ENCODE results near the gene TRAPPC8.

- TF ChIP-seq MYC (IDR thresholded peaks at IDR 0.05; ENCODE audit: borderline replicate concordance, low read length) (no peak), CHD2 (IDR thresholded peaks at IDR 0.05; ENCODE audit: low read length, partially characterized antibody) (no peak), BHLHE40 (IDR thresholded peaks at IDR 0.05; ENCODE audit: low read depth, low read length) (no peak), PBX3 (IDR thresholded peaks at IDR 0.05) (no peak)
- TF ChIP-seq, protein P1, sequence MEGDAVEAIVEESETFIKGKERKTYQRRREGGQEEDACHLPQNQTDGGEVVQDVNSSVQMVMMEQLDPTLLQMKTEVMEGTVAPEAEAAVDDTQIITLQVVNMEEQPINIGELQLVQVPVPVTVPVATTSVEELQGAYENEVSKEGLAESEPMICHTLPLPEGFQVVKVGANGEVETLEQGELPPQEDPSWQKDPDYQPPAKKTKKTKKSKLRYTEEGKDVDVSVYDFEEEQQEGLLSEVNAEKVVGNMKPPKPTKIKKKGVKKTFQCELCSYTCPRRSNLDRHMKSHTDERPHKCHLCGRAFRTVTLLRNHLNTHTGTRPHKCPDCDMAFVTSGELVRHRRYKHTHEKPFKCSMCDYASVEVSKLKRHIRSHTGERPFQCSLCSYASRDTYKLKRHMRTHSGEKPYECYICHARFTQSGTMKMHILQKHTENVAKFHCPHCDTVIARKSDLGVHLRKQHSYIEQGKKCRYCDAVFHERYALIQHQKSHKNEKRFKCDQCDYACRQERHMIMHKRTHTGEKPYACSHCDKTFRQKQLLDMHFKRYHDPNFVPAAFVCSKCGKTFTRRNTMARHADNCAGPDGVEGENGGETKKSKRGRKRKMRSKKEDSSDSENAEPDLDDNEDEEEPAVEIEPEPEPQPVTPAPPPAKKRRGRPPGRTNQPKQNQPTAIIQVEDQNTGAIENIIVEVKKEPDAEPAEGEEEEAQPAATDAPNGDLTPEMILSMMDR (IDR thresholded peaks at IDR 0.05): no peak
Measured at GRCh38 chr18:31793531-31793930, 149.4 kb downstream of the TRAPPC8 start.

All from A549 (cell line).